GM18870 (cell line): Measurements from ENCODE around the gene ABCC6.
"Not testable (repeated sequence)": the region's sequence is repeated elsewhere in the genome, so short reads cannot be mapped to it uniquely, and the experiment has no call there.

Source experiments
- ATAC-seq: cut with Tn5 transposase; IDR thresholded peaks from one replicate; pipeline ENCODE4 v1.9.1; 2021; ENCODE audit warnings: moderate library complexity; ENCODE audit not compliant: unreplicated experiment

Gene ABCC6

GRCh38 chr16:16222850-16223661 lies at the start of gene ABCC6:
ABCC6 (minus strand) TSS chr16:16223494; CDS start chr16:16223434, 60 bp downstream.
- ATAC-seq = not testable (repeated sequence)

GRCh38 chr16:16272573-16273221 lies 49.4 kb upstream of the ABCC6 start:
- not testable (repeated sequence) for ATAC-seq

GRCh38 chr16:16271658-16272057 lies 48.4 kb upstream of the ABCC6 start:
- not testable (repeated sequence) for ATAC-seq

GRCh38 chr16:16268185-16268808 lies 45.0 kb upstream of the ABCC6 start:
- not testable (repeated sequence) for ATAC-seq

GRCh38 chr16:16267708-16268107 lies 44.4 kb upstream of the ABCC6 start:
- ATAC-seq = not testable (repeated sequence)

GRCh38 chr16:16265044-16265443 lies 41.8 kb upstream of the ABCC6 start:
- ATAC-seq = not testable (repeated sequence)

GRCh38 chr16:16263947-16264346 lies 40.7 kb upstream of the ABCC6 start:
- ATAC-seq = not testable (repeated sequence)

GRCh38 chr16:16262954-16263555 lies 39.8 kb upstream of the ABCC6 start:
- ATAC-seq = not testable (repeated sequence)

- ATAC-seq = not testable (repeated sequence)
Observed at GRCh38 chr16:16259971-16260370, 36.7 kb upstream of the ABCC6 start.

GRCh38 chr16:16258822-16259221 lies 35.5 kb upstream of the ABCC6 start:
- not testable (repeated sequence) for ATAC-seq

- ATAC-seq = not testable (repeated sequence)
Observed at GRCh38 chr16:16257301-16257923, 34.1 kb upstream of the ABCC6 start.

GRCh38 chr16:16252377-16252776 lies 29.1 kb upstream of the ABCC6 start:
- not testable (repeated sequence) for ATAC-seq

- ATAC-seq = not testable (repeated sequence)
Observed at GRCh38 chr16:16249621-16250330, 26.5 kb upstream of the ABCC6 start.

- not testable (repeated sequence) for ATAC-seq
Observed at GRCh38 chr16:16247439-16247838, 24.1 kb upstream of the ABCC6 start.

GRCh38 chr16:16246578-16247262 lies 23.4 kb upstream of the ABCC6 start:
- not testable (repeated sequence) for ATAC-seq

- ATAC-seq = not testable (repeated sequence)
Observed at GRCh38 chr16:16243886-16244285, 20.6 kb upstream of the ABCC6 start.

- not testable (repeated sequence) for ATAC-seq
Observed at GRCh38 chr16:16240667-16241066, 17.4 kb upstream of the ABCC6 start.

- not testable (repeated sequence) for ATAC-seq
Observed at GRCh38 chr16:16237738-16238137, 14.4 kb upstream of the ABCC6 start.

- ATAC-seq = not testable (repeated sequence)
Observed at GRCh38 chr16:16237071-16237470, 13.8 kb upstream of the ABCC6 start.
